A549 (cell line): ENCODE data around the gene MED27.

ENCODE experiments used
- CHD4 ChIP-seq: fragments of 200-600 bp; sonication (generic); IDR thresholded peaks from 2 replicates; pipeline ENCODE4 v1.6.1; 2016; ENCODE audit warnings: antibody characterized with exemption, mild to moderate bottlenecking, borderline replicate concordance
- EHMT2 ChIP-seq: fragments of 200-600 bp; sonication (generic); IDR thresholded peaks from 2 replicates; pipeline ENCODE4 v1.6.1; 2016; ENCODE audit warnings: antibody characterized with exemption, low read depth, mild to moderate bottlenecking, moderate library complexity
- ELK1 ChIP-seq: fragments of 150-350 bp; IDR thresholded peaks from 2 replicates; pipeline ENCODE4 v1.6.1; 2014; ENCODE audit warnings: low read depth, mild to moderate bottlenecking, low read length
- PHF8 ChIP-seq: fragments of 200-600 bp; sonication (generic); IDR thresholded peaks from 2 replicates; pipeline ENCODE4 v1.6.1; 2016; ENCODE audit warnings: low read depth, mild to moderate bottlenecking, antibody characterized with exemption, moderate library complexity, borderline replicate concordance
- POLR2A ChIP-seq: IDR thresholded peaks from 2 replicates; pipeline ENCODE4 v1.6.1; 2012; ENCODE audit warnings: mild to moderate bottlenecking, low read length
- USF2 ChIP-seq: fragments of 450-650 bp; IDR thresholded peaks from 2 replicates; pipeline ENCODE4 v1.6.1; 2014; ENCODE audit warnings: antibody characterized with exemption
- TF ChIP-seq, protein P1 (sequence below): fragments of 250-450 bp; sonication (Bioruptor Pico); IDR thresholded peaks from 2 replicates; pipeline ENCODE4 v1.5.0; 2020; ENCODE audit warnings: low read depth, mild to moderate bottlenecking, moderate library complexity
- TF ChIP-seq, protein P2 (sequence below): fragments of >200 bp; sonication (Bioruptor Twin); formaldehyde crosslinking; IDR thresholded peaks from 3 replicates; pipeline ENCODE4 v1.5.1; 2016

GRCh38 chr9:131843989-131844744 is 235.5 kb downstream of the MED27 start:
- TF ChIP-seq EHMT2 (no peak), ELK1 (no peak), CHD4 (no peak), USF2 (no peak), PHF8 (no peak), POLR2A (no peak)
- TF ChIP-seq, protein P1, sequence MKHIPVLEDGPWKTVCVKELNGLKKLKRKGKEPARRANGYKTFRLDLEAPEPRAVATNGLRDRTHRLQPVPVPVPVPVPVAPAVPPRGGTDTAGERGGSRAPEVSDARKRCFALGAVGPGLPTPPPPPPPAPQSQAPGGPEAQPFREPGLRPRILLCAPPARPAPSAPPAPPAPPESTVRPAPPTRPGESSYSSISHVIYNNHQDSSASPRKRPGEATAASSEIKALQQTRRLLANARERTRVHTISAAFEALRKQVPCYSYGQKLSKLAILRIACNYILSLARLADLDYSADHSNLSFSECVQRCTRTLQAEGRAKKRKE (CRISPR knock-in tag): no peak
- TF ChIP-seq, protein P2, sequence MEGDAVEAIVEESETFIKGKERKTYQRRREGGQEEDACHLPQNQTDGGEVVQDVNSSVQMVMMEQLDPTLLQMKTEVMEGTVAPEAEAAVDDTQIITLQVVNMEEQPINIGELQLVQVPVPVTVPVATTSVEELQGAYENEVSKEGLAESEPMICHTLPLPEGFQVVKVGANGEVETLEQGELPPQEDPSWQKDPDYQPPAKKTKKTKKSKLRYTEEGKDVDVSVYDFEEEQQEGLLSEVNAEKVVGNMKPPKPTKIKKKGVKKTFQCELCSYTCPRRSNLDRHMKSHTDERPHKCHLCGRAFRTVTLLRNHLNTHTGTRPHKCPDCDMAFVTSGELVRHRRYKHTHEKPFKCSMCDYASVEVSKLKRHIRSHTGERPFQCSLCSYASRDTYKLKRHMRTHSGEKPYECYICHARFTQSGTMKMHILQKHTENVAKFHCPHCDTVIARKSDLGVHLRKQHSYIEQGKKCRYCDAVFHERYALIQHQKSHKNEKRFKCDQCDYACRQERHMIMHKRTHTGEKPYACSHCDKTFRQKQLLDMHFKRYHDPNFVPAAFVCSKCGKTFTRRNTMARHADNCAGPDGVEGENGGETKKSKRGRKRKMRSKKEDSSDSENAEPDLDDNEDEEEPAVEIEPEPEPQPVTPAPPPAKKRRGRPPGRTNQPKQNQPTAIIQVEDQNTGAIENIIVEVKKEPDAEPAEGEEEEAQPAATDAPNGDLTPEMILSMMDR: no peak
